HG03045 (cell line): Measurements from ENCODE around the gene VRTN.
"Not testable (repeated sequence)": the region's sequence is repeated elsewhere in the genome, so short reads cannot be mapped to it uniquely, and the experiment has no call there.

ENCODE experiments used
- ATAC-seq: cut with Tn5 transposase; IDR thresholded peaks from one replicate; pipeline ENCODE4 v1.9.1; 2021; ENCODE audit warnings: mild to moderate bottlenecking, moderate library complexity; ENCODE audit not compliant: unreplicated experiment

VRTN gene

DNA sequence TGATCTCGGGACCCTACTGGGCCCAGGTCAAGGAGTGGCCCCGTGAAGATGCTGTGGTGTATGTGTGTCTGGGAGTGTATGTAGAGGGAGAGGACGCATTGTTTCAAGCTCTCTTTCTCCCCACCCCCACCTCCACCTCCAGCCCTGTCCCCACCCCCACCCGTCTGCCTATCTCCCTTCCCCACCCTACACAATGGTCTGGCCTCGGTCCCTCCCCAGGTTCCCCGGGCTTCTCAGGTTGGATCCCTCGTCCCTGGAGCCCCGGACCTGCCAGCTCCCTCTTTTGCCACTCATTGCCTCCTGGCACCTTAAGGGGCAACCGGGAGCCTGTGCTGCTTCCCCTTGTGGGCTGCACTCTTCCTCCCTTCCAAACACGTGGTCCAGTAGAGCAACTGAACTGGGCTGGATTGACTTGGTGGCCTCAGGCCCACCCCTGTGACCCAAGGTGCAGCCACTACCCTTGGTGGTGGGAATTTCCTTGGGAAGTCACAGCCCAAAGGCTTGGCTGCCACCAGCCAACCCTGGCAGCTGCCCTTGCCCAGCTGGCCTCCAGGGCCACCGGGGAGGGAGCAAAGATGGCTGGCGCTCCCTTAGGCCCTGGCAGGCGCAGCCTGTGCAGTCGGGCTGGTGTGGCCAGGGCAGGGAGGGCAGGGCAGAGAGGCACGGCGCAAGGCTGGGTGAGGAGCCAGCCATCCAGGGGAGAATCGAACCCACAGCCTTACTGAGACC is 628 bp downstream of the VRTN start:
- ATAC-seq, result no peak

GRCh38 chr14:74349757-74350156 is 1.5 kb downstream of the VRTN start:
- no peak for ATAC-seq

DNA sequence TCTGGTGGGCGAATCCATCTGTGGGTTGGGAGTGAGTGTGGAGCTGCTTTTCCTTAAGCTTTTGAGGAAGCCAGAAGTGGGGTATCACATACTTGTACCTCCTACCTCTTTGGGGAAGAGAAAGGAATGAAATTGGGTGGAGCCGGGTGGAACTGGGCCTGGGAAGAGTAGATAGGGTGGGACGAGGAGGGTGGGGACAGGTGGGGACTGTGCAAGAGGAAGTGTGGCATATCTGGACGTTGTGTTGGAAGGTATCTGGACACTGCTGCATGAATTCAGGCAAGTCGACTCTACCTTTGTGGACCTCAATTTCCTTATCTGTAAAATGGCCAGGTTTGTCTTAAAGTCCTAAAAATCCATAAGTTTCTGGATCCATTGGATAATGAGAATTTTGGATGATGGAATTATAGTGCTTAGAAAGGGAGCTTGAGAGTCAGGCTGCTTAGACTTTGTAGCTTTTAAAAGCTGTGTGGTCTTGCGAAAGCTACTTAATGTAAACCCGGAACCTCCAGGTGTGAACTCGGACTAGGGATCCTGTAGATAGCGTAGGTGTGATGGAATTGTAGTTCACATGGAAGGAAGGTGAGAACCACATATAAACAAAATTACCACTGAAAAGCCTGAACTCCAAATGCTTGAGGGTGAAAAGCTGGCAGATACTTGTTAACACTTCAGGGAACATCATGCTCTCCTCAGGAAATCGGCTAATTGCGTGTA is 2.1 kb downstream of the VRTN start:
- ATAC-seq, result no peak

DNA sequence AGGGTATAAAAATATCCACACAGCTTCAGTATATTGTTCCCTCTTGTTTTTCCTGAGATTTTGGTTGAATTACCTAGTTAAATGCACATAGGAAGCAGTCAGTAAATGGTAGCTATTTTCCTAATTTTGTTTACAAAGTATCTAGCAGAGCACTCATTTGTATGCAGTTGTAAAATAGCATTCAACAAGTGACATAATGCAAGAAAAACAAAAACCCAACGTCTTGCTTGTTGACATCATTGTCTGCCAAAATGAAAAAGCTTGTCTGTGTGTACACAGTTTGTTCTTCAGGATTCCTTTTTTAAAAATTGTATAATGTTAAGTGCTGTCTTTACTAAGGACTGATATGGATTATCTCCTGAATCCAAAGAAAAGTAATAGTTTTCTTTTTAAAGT is 2.7 kb downstream of the VRTN start:
- no peak for ATAC-seq

DNA sequence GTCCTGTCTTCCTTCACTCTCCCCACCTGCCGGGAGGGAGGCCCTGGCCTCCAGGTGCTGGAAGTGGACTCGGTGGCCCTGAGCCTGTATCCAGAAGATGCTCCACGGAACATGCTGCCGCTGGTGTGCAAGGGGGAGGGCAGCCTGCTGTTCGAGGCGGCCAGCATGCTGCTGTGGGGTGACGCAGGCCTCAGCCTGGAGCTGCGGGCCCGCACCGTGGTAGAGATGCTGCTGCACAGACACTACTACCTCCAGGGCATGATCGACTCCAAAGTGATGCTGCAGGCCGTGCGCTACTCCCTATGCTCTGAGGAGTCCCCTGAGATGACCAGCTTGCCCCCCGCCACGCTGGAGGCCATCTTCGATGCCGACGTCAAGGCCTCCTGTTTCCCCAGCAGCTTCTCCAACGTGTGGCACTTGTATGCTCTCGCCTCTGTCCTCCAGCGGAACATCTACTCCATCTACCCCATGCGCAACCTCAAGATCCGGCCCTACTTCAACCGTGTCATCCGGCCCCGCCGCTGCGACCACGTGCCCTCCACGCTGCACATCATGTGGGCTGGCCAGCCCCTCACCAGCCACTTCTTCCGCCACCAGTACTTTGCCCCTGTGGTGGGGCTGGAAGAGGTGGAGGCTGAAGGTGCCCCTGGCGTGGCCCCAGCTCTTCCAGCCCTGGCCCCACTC is 8.8 kb downstream of the VRTN start:
- no peak for ATAC-seq

DNA sequence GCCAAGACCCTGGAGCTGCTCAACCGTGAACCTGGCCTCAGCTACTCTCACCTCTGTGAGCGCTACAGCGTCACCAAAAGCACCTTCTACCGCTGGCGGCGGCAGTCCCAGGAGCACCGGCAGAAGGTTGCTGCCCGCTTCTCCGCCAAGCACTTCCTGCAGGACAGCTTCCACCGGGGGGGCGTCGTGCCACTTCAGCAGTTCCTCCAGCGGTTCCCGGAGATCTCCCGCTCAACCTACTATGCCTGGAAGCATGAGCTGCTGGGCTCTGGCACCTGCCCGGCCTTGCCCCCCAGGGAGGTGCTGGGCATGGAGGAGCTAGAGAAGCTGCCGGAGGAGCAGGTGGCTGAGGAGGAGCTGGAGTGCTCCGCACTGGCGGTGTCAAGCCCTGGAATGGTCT is 9.3 kb downstream of the VRTN start:
- no peak for ATAC-seq

DNA sequence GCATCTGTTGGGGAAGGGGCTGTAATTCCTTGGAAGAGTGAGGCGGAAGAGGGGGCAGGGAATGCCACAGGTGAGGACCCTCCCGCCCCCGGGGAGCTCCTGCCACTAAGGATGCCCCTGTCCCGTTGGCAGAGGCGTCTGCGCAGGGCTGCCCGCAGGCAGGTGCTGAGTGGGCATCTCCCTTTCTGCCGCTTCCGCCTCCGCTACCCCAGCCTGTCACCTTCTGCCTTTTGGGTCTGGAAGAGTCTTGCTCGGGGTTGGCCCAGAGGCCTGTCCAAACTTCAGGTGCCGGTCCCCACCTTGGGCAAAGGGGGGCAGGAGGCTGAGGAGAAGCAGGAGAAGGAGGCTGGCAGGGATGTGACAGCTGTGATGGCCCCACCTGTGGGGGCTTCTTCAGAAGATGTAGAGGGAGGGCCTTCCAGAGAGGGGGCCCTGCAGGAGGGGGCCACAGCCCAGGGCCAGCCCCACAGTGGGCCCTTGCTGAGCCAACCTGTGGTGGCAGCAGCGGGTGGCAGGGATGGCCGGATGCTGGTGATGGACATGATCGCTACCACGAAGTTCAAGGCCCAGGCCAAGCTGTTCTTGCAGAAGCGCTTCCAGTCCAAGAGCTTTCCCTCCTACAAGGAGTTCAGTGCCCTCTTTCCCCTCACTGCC is 10.0 kb downstream of the VRTN start:
- ATAC-seq, result no peak

DNA sequence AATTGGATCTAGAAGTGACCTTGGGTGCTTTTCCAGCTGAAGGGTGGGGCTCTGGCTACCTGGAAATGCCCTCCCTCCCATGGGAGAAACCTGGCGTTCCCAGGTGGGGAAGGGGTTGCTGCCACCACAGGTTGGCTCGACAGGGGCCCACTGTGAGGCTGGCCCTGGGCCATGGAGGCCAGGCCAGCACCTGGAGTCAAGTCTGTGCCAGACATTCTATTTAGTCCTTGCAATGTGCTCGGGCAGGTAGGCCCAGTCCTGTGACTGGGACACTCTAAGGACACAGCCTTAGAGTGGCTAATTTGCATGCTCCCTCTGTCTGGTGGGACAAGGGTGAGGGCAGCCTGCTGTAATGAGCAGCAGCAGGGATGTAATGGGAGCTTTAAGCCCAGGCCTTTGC is 11.9 kb downstream of the VRTN start:
- ATAC-seq, result no peak

DNA sequence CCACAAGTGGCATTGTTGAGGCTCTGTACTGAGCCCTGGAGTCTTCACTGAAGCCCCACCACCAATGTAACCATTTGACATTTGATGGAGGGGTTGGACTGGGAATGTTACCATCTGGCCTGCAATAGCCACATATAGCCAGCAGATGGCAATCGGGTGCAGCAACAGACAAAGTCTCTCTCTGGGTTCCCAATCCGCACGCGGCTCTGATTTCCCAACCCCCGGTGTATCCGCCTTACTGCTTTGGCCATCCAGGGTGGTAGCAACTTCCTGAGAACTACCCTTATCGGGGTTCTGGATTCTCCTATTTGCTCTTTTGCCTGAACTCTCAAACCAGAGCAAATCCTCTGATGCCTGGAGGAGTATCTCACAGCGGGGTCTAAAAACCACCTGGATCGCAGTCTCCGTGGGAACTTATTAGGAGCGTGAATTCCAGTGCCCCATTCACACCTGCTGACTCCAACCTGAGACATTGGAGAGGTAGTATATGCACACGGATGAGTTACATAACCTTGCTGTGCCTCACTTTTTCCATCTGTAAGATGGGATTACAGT is 14.2 kb downstream of the VRTN start:
- no peak for ATAC-seq

DNA sequence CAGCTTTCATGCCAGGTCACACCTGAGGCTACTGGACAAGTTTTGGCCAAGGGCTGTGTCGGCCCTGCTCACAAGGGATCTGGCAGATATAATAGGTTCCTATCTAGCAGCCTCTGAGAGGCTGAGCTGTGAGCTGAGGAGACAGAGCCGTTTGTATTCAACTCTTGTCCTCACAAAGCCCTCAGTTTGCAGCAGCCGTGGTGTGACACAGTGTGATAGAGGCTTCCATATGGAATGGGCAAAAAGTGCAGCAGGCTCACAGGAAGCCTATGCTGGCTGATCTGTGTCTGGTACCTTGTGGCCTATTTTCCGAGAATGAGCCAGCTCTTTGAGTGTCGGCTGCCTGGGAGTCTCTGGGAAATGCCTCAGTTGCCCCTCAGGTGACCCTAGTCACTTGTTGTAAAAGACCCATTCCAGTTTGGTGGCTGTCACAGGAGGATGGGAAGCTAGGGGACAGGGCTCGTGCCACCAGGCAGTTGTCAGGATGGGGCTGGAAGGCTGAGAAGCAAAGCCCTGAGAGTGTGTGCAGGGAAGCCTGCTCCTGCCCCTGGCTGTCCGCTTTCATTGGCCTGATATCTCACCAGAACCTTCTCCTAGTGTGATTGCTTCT is 16.1 kb downstream of the VRTN start:
- no peak for ATAC-seq

- ATAC-seq, result no peak
These were observed 19.8 kb downstream of the VRTN start for GRCh38 chr14:74368026-74368425.

DNA sequence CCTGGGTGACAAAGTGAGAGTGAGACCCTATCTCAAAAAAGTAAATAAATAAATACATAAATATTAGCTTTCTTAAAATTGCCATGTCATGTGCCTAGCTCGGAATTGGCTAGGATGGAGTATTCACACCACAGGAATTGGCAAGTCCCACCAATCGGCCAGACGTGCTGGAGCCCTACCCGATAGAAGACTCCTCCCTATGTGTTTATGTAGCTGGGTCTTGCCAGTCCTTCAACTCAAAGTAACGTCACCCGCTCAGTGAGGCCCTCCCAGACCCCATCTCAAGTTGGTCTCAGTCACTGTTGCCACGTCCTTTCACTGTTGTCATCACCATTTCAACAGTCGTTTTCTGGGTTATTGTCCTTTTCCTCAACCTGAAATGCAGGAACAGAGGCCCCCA is 20.2 kb downstream of the VRTN start:
- no peak for ATAC-seq

DNA sequence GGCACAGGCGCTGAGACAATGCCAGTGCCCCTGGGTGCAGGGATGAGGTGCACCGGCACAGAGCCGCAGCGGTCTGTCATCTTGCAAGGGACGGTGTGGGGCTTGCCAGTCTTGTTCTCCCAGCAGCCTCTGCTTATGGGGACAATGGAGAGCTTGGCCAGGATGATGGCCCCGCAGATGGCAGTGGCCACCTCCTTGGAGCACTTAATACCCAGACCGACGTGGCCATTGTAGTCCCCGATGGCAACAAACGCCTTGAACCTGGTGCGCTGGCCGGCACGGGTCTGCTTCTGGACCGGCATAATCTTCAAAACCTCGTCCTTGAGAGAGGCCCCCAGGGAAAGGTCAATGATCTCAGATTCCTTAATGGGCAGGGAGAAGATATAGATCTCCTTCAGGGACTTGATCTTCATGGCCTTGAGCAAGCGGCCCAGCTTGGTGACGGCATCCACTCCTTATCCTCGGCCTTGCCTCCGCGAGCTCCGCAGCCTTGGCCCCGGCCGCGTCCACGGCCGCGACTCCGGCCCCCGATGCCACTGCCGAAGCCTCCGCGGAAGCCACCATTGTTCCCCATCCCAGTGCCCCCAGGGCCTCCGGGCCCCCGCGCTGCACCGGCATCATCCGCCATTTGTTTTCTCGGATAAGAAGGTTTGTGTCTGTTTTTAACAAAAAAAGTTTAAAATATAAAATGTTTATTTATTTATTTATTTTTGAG is 29.9 kb downstream of the VRTN start:
- ATAC-seq, result no peak

GRCh38 chr14:74380172-74380571 is 31.9 kb downstream of the VRTN start:
- ATAC-seq, result no peak

GRCh38 chr14:74380845-74381244 is 32.6 kb downstream of the VRTN start:
- ATAC-seq, result no peak

DNA sequence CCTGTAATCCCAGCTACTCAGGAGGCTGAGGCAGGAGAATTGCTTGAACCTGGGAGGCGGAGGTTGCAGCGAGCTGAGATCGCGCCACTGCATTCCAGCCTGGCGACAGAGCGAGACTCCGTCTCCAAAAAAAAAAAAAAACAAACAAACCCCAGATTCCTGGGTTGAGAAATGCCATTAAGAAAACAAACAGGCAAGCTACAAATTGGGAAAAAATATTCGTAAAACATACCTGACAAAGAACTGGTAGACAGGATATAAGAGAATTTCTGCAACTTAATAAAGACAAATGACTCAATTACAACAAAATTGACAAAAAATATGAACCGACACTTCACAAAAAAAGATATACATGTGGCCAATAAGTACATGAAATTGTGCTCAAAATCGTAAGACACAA is 33.3 kb downstream of the VRTN start:
- ATAC-seq, result not testable (repeated sequence)

DNA sequence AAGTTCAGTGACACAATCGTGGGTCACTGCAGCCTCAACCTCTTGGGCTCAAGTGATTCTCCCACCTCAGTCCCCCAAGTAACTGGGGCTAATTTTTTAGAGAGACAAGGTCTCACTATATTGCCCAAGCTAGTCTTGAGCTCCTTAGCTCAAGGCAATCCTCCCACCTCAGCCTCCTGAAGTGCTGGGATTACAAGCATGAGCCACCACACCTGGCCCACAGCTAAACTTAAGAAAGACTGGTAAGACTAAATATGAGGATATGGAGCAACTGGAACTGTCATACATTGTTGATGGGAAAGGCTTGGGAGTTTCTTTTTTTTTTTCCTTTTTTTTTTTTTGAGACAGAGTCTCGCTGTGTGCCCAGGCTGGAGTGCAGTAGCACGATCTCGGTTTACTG is 34.0 kb downstream of the VRTN start:
- no peak for ATAC-seq

DNA sequence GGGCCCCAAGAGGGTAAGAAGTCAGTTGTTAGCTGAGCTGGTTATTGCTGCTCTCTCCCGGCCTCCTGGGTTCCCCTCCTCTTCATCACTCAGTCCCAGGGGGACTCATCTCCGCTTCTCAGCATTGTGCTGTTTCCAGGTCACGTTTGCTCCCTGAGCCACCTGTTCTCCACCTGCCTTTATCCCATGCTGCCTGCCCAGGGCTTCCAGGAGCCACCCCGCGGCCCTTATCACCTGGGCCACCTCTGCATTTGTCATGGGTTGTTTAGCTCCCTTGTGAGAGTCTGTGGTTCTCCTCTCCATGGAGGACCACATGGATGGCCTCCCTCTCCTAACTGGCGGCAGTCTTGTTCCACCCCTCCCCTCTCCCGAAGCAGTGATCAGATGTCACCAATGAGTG is 41.7 kb downstream of the VRTN start:
- no peak for ATAC-seq

DNA sequence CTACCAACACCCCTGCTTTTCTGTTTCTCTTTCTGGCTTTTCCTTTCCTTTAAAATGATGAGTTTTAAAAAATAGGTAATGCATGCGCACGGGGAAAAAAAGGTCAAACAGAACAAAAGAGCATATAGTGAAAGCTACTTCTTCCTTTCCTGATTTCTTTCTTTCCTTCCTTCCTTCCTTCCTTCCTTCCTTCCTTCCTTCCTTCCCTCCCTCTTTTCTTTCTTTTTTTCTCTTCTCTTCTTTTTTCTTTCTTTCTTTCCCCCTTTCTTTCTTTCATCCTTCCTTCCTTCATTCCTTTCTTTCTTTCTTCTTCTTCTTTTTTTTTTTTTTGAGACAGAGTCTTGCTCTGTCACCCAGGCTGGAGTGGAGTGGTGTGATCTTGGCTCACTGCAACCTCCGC is 42.2 kb downstream of the VRTN start:
- ATAC-seq, result not testable (repeated sequence)

DNA sequence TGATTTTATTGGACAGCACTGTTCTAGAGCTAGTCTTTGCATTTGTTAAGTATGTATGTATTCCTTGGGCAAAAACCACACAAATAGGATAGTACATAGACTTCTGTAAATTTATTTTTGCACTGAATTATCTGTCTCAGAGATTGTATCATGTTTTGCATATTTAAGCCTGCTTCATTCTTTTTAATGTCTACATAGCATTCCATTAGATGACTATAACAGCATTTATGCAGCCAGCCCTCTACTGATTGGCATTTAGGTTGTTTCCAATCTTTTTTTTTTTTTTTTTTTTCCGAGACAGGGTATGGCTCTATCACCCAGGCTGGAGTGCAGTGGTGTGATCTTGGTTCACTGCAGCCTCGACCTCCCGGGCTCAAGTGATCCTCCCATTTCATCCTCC is 43.2 kb downstream of the VRTN start:
- ATAC-seq, result no peak
